ENCODE results near the gene TPCN1. TPM values are rescaled to one million over a fixed set of nuclear protein-coding genes. Genes with fewer than 3 reads are reported as not detected.

The TPCN1 gene
- total and polyA plus RNA-seq, 11 donors = 22.6 to 136 (median 80.5) TPM

DNA sequence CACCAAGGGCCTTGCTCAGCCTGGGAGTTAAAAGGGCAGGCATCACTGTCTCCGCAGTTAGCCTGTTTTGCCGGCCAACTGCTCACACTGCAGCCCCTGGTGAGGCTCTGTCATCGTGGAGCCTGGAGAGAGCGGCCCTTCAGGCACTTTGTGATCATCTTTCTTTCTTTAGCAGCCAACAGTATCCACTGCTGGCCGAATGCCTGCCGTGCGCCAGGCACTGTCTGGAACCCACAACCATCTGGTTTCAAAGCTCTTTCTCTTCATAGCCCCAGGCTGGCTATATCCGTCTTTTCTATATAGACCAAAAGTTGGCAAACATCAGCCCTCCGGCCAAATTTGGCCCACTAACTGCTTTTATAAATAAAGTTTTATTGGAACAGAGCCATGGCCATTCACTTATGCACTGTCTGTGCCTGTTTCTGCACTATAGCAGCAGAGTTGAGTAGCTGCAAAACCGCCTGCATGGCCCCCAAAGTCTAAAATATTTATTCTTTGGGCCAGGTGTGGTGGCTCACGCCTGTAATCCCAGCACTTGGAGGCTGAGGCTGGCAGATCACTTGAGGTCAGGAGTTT lies 84.1 kb downstream of the TPCN1 start:
- H3K4me3 ChIP-seq = no peak overlapping the region
- H3K9me3 ChIP-seq = no peaks in the 10 kb centered on the region
- no peak for TF ChIP-seq POLR2A (IDR thresholded peaks at IDR 0.05)
- TF ChIP-seq, protein P1, sequence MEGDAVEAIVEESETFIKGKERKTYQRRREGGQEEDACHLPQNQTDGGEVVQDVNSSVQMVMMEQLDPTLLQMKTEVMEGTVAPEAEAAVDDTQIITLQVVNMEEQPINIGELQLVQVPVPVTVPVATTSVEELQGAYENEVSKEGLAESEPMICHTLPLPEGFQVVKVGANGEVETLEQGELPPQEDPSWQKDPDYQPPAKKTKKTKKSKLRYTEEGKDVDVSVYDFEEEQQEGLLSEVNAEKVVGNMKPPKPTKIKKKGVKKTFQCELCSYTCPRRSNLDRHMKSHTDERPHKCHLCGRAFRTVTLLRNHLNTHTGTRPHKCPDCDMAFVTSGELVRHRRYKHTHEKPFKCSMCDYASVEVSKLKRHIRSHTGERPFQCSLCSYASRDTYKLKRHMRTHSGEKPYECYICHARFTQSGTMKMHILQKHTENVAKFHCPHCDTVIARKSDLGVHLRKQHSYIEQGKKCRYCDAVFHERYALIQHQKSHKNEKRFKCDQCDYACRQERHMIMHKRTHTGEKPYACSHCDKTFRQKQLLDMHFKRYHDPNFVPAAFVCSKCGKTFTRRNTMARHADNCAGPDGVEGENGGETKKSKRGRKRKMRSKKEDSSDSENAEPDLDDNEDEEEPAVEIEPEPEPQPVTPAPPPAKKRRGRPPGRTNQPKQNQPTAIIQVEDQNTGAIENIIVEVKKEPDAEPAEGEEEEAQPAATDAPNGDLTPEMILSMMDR (IDR thresholded peaks at IDR 0.05) = no peak
- peaks cover 0 to 1% (median 0%) of the 10 kb centered on the region in 12 donors for H3K4me1 ChIP-seq
- H3K27ac ChIP-seq = no peak overlapping the region
- H3K36me3 ChIP-seq = peaks cover 0 to 84% (median 78%) of the 10 kb centered on the region in 9 donors
- ATAC-seq (no peak), DNase-seq (no peak)
- H3K27me3 ChIP-seq = no peaks in the 10 kb centered on the region
- 94 to 97% (median 95%) methylated on average over 9 to 11 of the region's 11 CpGs for WGBS, 4 donors
- intact Hi-C loops (cut with DNase I) = no loop called here

DNA sequence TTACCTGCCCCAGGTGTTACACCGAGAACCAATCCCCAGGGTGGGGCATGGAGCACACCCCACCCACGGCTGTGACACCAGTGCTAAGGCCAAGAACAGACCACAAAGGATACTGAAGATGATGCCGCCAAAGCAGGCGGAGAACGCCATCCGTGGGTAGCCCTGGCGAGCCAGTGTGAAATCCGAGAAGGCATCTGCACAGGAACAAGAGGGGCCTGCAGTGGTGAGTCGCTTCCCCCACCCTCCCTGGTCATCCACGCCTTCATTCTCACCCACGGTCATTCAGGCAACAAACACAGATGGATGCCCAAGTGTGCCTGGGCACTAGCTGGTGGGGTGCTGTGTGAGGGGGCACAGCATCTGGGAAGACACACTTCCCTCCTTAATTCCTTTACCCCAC lies 85.1 kb downstream of the TPCN1 start:
- no peak overlapping the region for H3K4me3 ChIP-seq
- H3K4me1 ChIP-seq = no peaks in the 10 kb centered on the region
- no peaks in the 10 kb centered on the region for H3K9me3 ChIP-seq
- TF ChIP-seq, protein P1 (IDR thresholded peaks at IDR 0.05) = no peak
- intact Hi-C loops (cut with DNase I) = no loop called here
- no peak overlapping the region for H3K27ac ChIP-seq
- no peak for DNase-seq
- peaks cover 0 to 94% (median 82%) of the 10 kb centered on the region in 9 donors for H3K36me3 ChIP-seq
- no peaks in the 10 kb centered on the region for H3K27me3 ChIP-seq
- ATAC-seq = no peak
- WGBS, 4 donors = 86 to 90% (median 88%) methylated on average over 11 of the region's 11 CpGs

- Histone ChIP-seq H3K27me3 (no peaks in the 10 kb centered on the region), H3K27ac (no peak overlapping the region), H3K9me3 (no peaks in the 10 kb centered on the region), H3K36me3 (peaks cover 0 to 100% (median 76%) of the 10 kb centered on the region in 9 donors), H3K4me3 (no peak overlapping the region), H3K4me1 (peaks cover 0 to 4% (median 0%) of the 10 kb centered on the region in 12 donors)
- 100% methylated on average over 1 of the region's 1 CpG for WGBS, 4 donors
- TF ChIP-seq POLR2A (IDR thresholded peaks at IDR 0.05) = no peak
- intact Hi-C loops (cut with DNase I) = loop anchor here in 7 of 10 donors (5.0 to 10.0 kb wide), 6 partner anchors 112 to 604 kb away; partner anchors contain the start of gene SDSL (in 2 of the 7)
- DNase-seq (no peak), ATAC-seq (no peak)
These were observed 89.2 kb downstream of the TPCN1 start for GRCh38 chr12:113310489-113310888.

DNA sequence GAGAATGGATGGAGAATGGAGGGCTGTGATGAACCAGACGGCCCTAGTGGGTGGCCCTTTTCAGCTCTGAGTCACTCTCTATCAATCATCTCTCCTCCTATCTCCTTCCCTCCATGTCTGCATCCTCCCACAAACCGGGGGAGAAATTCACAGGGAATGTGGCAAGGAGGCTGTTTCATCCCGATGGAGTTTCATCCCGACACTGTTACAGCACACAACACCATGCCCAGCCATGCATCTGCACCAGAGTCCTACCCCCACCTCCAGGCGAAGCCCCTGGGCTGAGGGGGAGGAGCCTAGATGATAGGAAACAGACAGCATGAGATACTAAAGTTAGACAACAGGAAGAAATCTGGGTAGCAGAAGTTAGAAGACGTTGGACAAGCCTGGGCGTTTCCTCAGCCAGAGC lies 92.9 kb downstream of the TPCN1 start:
- DNase-seq = no peak
- Histone ChIP-seq H3K9me3 (no peaks in the 10 kb centered on the region), H3K36me3 (peaks cover 0 to 99% (median 74%) of the 10 kb centered on the region in 9 donors), H3K4me3 (no peak overlapping the region), H3K4me1 (peaks cover 0 to 4% (median 0%) of the 10 kb centered on the region in 12 donors), H3K27me3 (no peaks in the 10 kb centered on the region), H3K27ac (no peak overlapping the region)
- 68 to 77% (median 73%) methylated on average over 7 of the region's 7 CpGs for WGBS, 4 donors
- no peak for TF ChIP-seq POLR2A (IDR thresholded peaks at IDR 0.05)
- TF ChIP-seq, protein P1 (IDR thresholded peaks at IDR 0.05) = no peak
- peak in 1 of 4 donors; percentile 36 for ATAC-seq
- intact Hi-C loops (cut with DNase I) = loop anchor here in 7 of 10 donors (5.0 to 10.0 kb wide), 6 partner anchors 108 to 601 kb away; partner anchors contain the start of gene SDSL (in 2 of the 7)
